Endodermal cell (in vitro differentiated cells): Measurements from ENCODE around the gene APAF1. TPM values are rescaled to one million over a fixed set of nuclear protein-coding genes. Genes with fewer than 3 reads are reported as not detected.

Experiments
- DNase-seq: peaks from one replicate; pipeline ENCODE4 v3.0.0-alpha.2; 2017
- H3K27ac ChIP-seq: 2 replicates; pipeline ENCODE4 v1.5.1; 2013; ENCODE audit warnings: mild to moderate bottlenecking, low read depth, low read length, moderate library complexity
- H3K27me3 ChIP-seq: 2 replicates; pipeline ENCODE4 v1.6.1; 2013; ENCODE audit warnings: mild to moderate bottlenecking, low read length, moderate library complexity; ENCODE audit not compliant: insufficient read depth, control insufficient read depth, poor library complexity, severe bottlenecking
- H3K36me3 ChIP-seq: 2 replicates; pipeline ENCODE4 v1.7.0; 2013; ENCODE audit warnings: mild to moderate bottlenecking, low read length, moderate library complexity; ENCODE audit not compliant: control insufficient read depth, insufficient read depth
- H3K4me1 ChIP-seq: one replicate; pipeline ENCODE4 v1.7.0; 2013; ENCODE audit warnings: low read length; ENCODE audit not compliant: control insufficient read depth, insufficient read depth
- H3K4me3 ChIP-seq: 2 replicates; pipeline ENCODE4 v1.5.1; 2013; ENCODE audit warnings: mild to moderate bottlenecking, low read length, moderate library complexity
- H3K9ac ChIP-seq: 2 replicates; pipeline ENCODE4 v1.6.1; 2013; ENCODE audit warnings: mild to moderate bottlenecking, low read length, moderate library complexity; ENCODE audit not compliant: poor library complexity, severe bottlenecking; ENCODE audit errors: extremely low read depth
- H3K9me3 ChIP-seq: 2 replicates; pipeline ENCODE4 v1.6.1; 2013; ENCODE audit warnings: mild to moderate bottlenecking, low read length, moderate library complexity; ENCODE audit not compliant: control insufficient read depth
- H3K27ac Mint-ChIP-seq: 2 replicates; pipeline ENCODE4 v1.8.0; 2020; ENCODE audit warnings: mixed read lengths
- H3K27me3 Mint-ChIP-seq: 2 replicates; pipeline ENCODE4 v1.8.0; 2021; ENCODE audit warnings: mild to moderate bottlenecking, mixed read lengths; ENCODE audit not compliant: insufficient read depth
- H3K36me3 Mint-ChIP-seq: 2 replicates; pipeline ENCODE4 v1.8.0; 2020; ENCODE audit warnings: low read depth, mixed read lengths
- H3K4me1 Mint-ChIP-seq: 2 replicates; pipeline ENCODE4 v1.8.0; 2020; ENCODE audit warnings: mixed read lengths
- H3K4me3 Mint-ChIP-seq: 2 replicates; pipeline ENCODE4 v1.8.0; 2020; ENCODE audit warnings: mild to moderate bottlenecking, moderate library complexity, mixed read lengths
- H3K9me3 Mint-ChIP-seq: 2 replicates; pipeline ENCODE4 v1.8.0; 2020; ENCODE audit warnings: mild to moderate bottlenecking, mixed read lengths
- CTCF ChIP-seq: fragments of 200-600 bp; sonication (generic); conservative IDR thresholded peaks from 2 replicates; pipeline ENCODE4 v1.5.0; 2021; ENCODE audit warnings: antibody characterized with exemption, mild to moderate bottlenecking
- WGBS, 2 experiments: methylation state at CpG; one replicate each; pipeline versions ENCODE4 v1.1.5 to v1.1.7; 2013; ENCODE audit warnings: missing lambda C conversion rate in 2 of 2, mixed read lengths in 1 of 2; ENCODE audit not compliant: insufficient coverage in 1 of 2, insufficient read length in 1 of 2; 5-methylcytosine and 5-hydroxymethylcytosine counted together
- total RNA-seq, 2 donors: library from RNA; stranded (reverse); fragmentation: NEBNext Ultra II Directional in 1 of 2; extraction: Animal tissue kit (Norgen Biotek cat#: 25700) in 1 of 2; gene quantifications; 2 replicates in 1 of 2; 3 replicates in 1 of 2; pipeline ENCODE4 v1.2.1, GENCODE V29; 2021

Gene APAF1
- total RNA-seq, 2 donors from 2014 or later = 23.8 to 32.4 TPM

- Histone ChIP-seq H3K27me3 (peaks cover 9% of the 10 kb centered on the region), H3K36me3 (peaks cover 18% of the 10 kb centered on the region), H3K4me3 (no peak overlapping the region), H3K9me3 (no peaks in the 10 kb centered on the region), H3K4me1 (peaks cover 10% of the 10 kb centered on the region), H3K27ac (no peak overlapping the region), H3K9ac (no peak overlapping the region)
- Mint-ChIP-seq H3K4me3 (no peak overlapping the region), H3K27me3 (peaks cover 38% of the 10 kb centered on the region), H3K4me1 (peaks cover 14% of the 10 kb centered on the region), H3K9me3 (no peaks in the 10 kb centered on the region), H3K36me3 (peaks cover 27% of the 10 kb centered on the region), H3K27ac (no peak overlapping the region)
- TF ChIP-seq CTCF = no peak
- DNase-seq = peak; percentile 72
- 67 to 68% methylated on average over 3 to 12 of the region's 12 CpGs for WGBS, 2 experiments
Observed at GRCh38 chr12:98741556-98742265, 96.6 kb downstream of the APAF1 start.

GRCh38 chr12:98743362-98743953, 98.4 kb downstream of the APAF1 start:
- no peak overlapping the region for H3K27ac Mint-ChIP-seq
- H3K9me3 ChIP-seq = no peaks in the 10 kb centered on the region
- peaks cover 2% of the 10 kb centered on the region for H3K4me1 ChIP-seq
- no peak overlapping the region for H3K4me3 Mint-ChIP-seq
- DNase-seq = peak; percentile 87
- no peak overlapping the region for H3K27ac ChIP-seq
- WGBS, 2 experiments = 0 to 21% methylated on average over 1 to 4 of the region's 4 CpGs
- H3K27me3 Mint-ChIP-seq = peaks cover 44% of the 10 kb centered on the region
- H3K36me3 ChIP-seq = peaks cover 31% of the 10 kb centered on the region
- H3K9me3 Mint-ChIP-seq = no peaks in the 10 kb centered on the region
- peak; percentile 92 for TF ChIP-seq CTCF
- H3K4me3 ChIP-seq = no peak overlapping the region
- H3K36me3 Mint-ChIP-seq = peaks cover 41% of the 10 kb centered on the region
- H3K9ac ChIP-seq = no peak overlapping the region
- peaks cover 6% of the 10 kb centered on the region for H3K4me1 Mint-ChIP-seq
- peaks cover 9% of the 10 kb centered on the region for H3K27me3 ChIP-seq

GRCh38 chr12:98744680-98745079, 99.6 kb downstream of the APAF1 start:
- Mint-ChIP-seq H3K4me1 (peaks cover 6% of the 10 kb centered on the region), H3K4me3 (no peak overlapping the region), H3K9me3 (no peaks in the 10 kb centered on the region), H3K27me3 (peaks cover 40% of the 10 kb centered on the region), H3K36me3 (peaks cover 50% of the 10 kb centered on the region), H3K27ac (no peak overlapping the region)
- H3K36me3 ChIP-seq = peaks cover 43% of the 10 kb centered on the region
- no peak for TF ChIP-seq CTCF
- DNase-seq = no peak
- H3K4me1 ChIP-seq = no peaks in the 10 kb centered on the region
- H3K9ac ChIP-seq = no peak overlapping the region
- H3K27ac ChIP-seq = no peak overlapping the region
- H3K4me3 ChIP-seq = no peak overlapping the region
- 92% methylated on average over 3 of the region's 3 CpGs; no CpG with 5 or more reads in 1 of the 2 experiments for WGBS, 2 experiments
- H3K9me3 ChIP-seq = no peaks in the 10 kb centered on the region
- peaks cover 9% of the 10 kb centered on the region for H3K27me3 ChIP-seq
